NB4 (cell line): ENCODE measurements around the gene MGLL.

Source experiments
- DNase-seq: peaks from one replicate; pipeline ENCODE4 v3.0.0; 2010; ENCODE audit warnings: low read depth
- H3K4me3 ChIP-seq: one replicate; pipeline ENCODE4 v1.5.1; 2011; ENCODE audit warnings: mild to moderate bottlenecking, low read depth, low read length, moderate library complexity
- MYC ChIP-seq: IDR thresholded peaks from 2 replicates; pipeline ENCODE4 v1.6.1; 2011; ENCODE audit warnings: low read depth, low read length
- POLR2A ChIP-seq: IDR thresholded peaks from 2 replicates; pipeline ENCODE4 v1.6.1; 2011; ENCODE audit warnings: mild to moderate bottlenecking; ENCODE audit not compliant: insufficient read length; ENCODE audit errors: extremely low read depth
- TF ChIP-seq, protein P1 (sequence below): IDR thresholded peaks from 2 replicates; pipeline ENCODE4 v1.6.1; 2011; ENCODE audit warnings: low read depth, low read length
- TF ChIP-seq, protein P2 (sequence below): IDR thresholded peaks from one replicate; pipeline ENCODE4 v1.5.1; 2012; ENCODE audit warnings: low read depth, low read length

MGLL gene

DNA sequence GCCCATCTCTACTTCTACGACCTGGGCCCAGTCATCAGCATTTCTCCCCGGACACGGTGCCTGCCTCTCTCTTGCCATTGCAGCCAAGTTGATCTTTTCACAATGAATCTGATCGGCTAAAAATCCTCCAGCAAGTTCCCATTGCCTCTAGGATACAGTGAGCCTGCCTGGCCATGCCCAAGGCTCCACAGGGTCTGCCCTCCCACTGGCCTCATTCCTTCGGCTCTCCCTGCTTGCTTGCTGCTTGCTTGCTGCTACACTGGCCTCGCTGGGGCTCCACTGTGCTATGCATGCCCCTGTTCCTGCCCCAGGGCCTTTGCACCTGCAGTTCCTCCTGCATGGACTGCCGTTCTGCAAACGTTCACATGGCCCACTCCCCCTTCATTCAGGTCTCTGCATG lies 147.5 kb downstream of the MGLL start:
- no peak overlapping the region for H3K4me3 ChIP-seq
- DNase-seq, result no peak
- TF ChIP-seq, protein P1, sequence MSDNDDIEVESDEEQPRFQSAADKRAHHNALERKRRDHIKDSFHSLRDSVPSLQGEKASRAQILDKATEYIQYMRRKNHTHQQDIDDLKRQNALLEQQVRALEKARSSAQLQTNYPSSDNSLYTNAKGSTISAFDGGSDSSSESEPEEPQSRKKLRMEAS, result no peak
- TF ChIP-seq, protein P2, sequence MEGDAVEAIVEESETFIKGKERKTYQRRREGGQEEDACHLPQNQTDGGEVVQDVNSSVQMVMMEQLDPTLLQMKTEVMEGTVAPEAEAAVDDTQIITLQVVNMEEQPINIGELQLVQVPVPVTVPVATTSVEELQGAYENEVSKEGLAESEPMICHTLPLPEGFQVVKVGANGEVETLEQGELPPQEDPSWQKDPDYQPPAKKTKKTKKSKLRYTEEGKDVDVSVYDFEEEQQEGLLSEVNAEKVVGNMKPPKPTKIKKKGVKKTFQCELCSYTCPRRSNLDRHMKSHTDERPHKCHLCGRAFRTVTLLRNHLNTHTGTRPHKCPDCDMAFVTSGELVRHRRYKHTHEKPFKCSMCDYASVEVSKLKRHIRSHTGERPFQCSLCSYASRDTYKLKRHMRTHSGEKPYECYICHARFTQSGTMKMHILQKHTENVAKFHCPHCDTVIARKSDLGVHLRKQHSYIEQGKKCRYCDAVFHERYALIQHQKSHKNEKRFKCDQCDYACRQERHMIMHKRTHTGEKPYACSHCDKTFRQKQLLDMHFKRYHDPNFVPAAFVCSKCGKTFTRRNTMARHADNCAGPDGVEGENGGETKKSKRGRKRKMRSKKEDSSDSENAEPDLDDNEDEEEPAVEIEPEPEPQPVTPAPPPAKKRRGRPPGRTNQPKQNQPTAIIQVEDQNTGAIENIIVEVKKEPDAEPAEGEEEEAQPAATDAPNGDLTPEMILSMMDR, result no peak
- no peak for TF ChIP-seq POLR2A
- TF ChIP-seq MYC, result no peak

DNA sequence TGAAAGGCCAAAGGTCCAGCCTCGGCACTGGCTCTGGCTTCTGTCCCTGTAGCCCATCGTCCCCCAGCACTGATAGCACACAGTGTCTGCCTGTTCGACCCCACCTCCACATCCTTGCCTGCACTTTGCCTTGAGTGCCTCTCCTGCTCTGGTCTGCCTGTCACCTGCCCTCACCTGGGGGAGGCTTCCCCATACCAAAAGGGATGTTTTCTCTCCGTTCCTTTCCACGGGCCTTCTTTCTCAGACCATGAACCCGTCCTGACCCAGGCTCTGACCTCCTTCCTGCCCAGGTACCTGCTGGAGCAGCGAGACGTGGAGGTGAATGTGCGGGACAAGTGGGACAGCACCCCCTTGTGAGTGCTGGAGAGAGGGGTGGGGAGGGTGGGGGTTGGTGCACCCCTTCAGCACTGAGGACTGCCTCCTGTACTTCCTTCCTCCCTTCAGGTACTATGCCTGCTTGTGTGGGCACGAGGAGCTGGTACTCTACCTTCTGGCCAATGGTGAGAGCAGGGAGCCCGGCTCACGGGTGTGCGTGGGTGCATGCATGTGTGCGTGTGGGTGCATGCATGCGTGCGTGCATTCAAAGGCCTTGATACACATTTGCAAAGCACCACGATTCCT lies 148.1 kb downstream of the MGLL start:
- TF ChIP-seq, protein P1, result no peak
- TF ChIP-seq, protein P2, result no peak
- no peak for TF ChIP-seq POLR2A
- no peak for TF ChIP-seq MYC
- DNase-seq, result no peak
- H3K4me3 ChIP-seq, result no peak overlapping the region

DNA sequence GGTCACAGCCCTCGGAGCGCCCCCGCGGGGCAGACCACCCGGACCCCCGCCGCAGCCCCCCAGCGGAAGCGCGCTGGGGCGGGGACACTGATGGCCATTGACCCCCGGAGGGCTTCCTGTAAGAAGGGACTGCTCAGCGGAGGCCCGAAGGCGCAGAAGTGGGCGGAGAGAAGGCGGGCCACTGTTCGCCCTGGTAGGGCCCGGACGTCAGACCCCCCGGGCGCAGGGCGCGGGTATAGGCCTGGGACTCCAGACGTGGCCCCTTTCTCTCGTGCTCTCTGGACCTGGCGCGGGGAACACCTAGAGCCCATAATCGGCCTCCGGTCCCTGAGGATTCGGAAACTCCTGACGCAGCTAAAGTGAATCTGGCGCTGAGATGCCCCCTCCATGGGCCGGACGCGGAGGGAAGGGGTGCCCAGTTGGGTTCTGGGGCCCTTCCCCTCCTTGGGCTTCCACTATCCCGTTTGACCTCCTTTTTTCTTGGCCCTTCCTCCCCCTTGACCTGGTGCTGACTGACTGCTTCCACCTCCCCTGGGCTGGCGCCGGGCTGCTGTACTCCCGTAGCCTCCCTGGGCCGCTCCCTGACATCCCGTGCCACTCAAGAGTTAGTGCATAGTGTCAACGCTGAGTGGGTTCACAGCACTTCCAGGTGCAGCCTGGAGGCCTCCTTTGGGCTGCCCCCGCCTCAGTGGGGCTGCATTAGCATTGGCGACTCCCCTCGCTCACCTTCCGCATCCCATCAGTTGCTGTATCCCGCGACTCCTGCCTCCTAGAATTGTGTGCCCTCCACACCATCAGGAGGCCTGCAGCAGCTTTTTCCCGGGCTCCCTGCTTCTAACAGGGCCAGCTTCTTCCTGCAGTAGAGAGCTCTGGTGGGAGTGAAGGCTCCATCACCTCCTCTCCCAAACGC lies 148.9 kb downstream of the MGLL start:
- no peak for TF ChIP-seq POLR2A
- TF ChIP-seq, protein P1, result no peak
- TF ChIP-seq, protein P2, result no peak
- no peak for TF ChIP-seq MYC
- peak overlapping the region; percentile 44 for H3K4me3 ChIP-seq
- no peak for DNase-seq

DNA sequence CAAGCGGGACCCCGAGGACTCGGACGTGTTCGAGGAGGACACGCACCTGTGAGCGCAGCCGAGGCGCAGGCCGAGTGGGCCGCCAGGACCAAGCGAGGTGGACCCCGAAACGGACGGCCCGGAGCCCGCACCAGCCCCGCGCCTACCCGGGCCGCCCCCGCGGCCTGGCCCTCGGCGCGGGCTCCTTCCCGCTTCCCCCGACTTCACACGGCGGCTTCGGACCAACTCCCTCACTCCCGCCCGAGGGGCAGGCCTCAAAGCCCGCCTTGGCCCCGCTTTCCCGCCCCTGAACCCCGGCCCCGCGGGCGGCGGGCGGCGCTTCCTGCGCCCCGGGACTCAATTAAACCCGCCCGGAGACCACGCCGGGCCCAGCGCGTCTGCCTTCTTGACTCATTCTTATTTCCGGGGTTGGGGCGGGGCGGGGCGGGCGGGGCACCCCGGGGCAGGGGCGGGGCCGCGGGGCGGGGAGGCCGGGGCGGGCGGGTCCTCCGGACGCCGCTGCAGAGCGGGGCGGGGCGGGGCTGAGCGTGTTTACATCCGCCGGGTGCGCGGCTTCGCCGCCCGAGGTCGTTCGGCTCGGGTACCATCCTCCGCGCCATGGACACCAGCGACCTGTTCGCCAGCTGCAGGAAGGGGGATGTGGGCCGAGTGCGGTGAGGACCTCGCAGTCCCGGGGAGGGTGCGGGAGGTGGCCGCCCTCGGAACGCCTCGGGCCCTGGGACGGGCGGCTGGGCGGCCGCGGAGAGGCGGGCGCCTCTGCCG lies 149.7 kb downstream of the MGLL start, which contains the start of gene ABTB1:
TSS of gene ABTB1 (plus strand) at position 524 of the 762 bp plus-strand sequence. CDS start at position 598, 74 bp downstream.
- TF ChIP-seq MYC (0 out of 2 replicates have a peak, but pooled peaks have one; percentile 13), POLR2A (peak; percentile 74)
- TF ChIP-seq, protein P2, result no peak
- TF ChIP-seq, protein P1, result peak; percentile 47
- peak within 1 kb of the TSS; percentile 44 for H3K4me3 ChIP-seq
- peak; percentile 85 for DNase-seq
